Mesendoderm (in vitro differentiated cells): ENCODE results near the gene CRB2.

ENCODE experiments used
- DNase-seq: peaks from one replicate; pipeline ENCODE4 v3.0.0; 2013
- H2AK5ac ChIP-seq: 2 replicates; pipeline ENCODE4 v1.6.1; 2013; ENCODE audit warnings: low read length, inconsistent platforms
- H2BK120ac ChIP-seq: 2 replicates; pipeline ENCODE4 v1.6.1; 2013; ENCODE audit warnings: low read depth, mild to moderate bottlenecking, low read length, moderate library complexity, mixed read lengths
- H2BK15ac ChIP-seq: replicated peaks from 2 replicates; pipeline ENCODE4 v1.6.1; 2013; ENCODE audit warnings: low read depth, mild to moderate bottlenecking, moderate library complexity
- H2BK5ac ChIP-seq: 2 replicates; pipeline ENCODE4 v1.6.1; 2013; ENCODE audit warnings: low read length, inconsistent platforms
- H3K18ac ChIP-seq: 2 replicates; pipeline ENCODE4 v1.6.1; 2013; ENCODE audit warnings: mild to moderate bottlenecking, low read length, mixed read lengths
- H3K23ac ChIP-seq: one replicate; pipeline ENCODE4 v1.6.1; 2013; ENCODE audit warnings: low read length
- H3K27ac ChIP-seq: 2 replicates; pipeline ENCODE4 v1.5.1; 2013; ENCODE audit warnings: low read depth, mild to moderate bottlenecking, inconsistent platforms, low read length, moderate library complexity
- H3K27me3 ChIP-seq: 2 replicates; pipeline ENCODE4 v1.6.1; 2013; ENCODE audit warnings: low read length, control low read depth, mild to moderate bottlenecking, inconsistent platforms; ENCODE audit not compliant: insufficient read depth, poor library complexity
- H3K36me3 ChIP-seq: 2 replicates; pipeline ENCODE4 v1.6.1; 2013; ENCODE audit warnings: low read length, inconsistent platforms; ENCODE audit not compliant: control insufficient read depth, insufficient read depth
- H3K4ac ChIP-seq: one replicate; pipeline ENCODE4 v1.6.1; 2013; ENCODE audit warnings: low read depth, mild to moderate bottlenecking, low read length, moderate library complexity
- H3K4me1 ChIP-seq: 2 replicates; pipeline ENCODE4 v1.6.1; 2013; ENCODE audit warnings: low read depth, low read length, inconsistent platforms; ENCODE audit not compliant: control insufficient read depth
- H3K4me2 ChIP-seq: 2 replicates; pipeline ENCODE4 v1.6.1; 2013; ENCODE audit warnings: low read length
- H3K4me3 ChIP-seq: 2 replicates; pipeline ENCODE4 v1.5.1; 2013; ENCODE audit warnings: mild to moderate bottlenecking, low read length
- H3K56ac ChIP-seq: one replicate; pipeline ENCODE4 v1.6.1; 2013; ENCODE audit warnings: low read length
- H3K79me1 ChIP-seq: 2 replicates; pipeline ENCODE4 v1.6.1; 2013; ENCODE audit warnings: low read length, inconsistent platforms
- H3K79me2 ChIP-seq: 2 replicates; pipeline ENCODE4 v1.6.1; 2013; ENCODE audit warnings: mild to moderate bottlenecking, low read length; ENCODE audit not compliant: control insufficient read depth, insufficient read depth
- H3K9ac ChIP-seq: 2 replicates; pipeline ENCODE4 v1.6.1; 2013; ENCODE audit warnings: low read length, inconsistent platforms
- H4K5ac ChIP-seq: one replicate; pipeline ENCODE4 v1.6.1; 2013; ENCODE audit warnings: low read length
- H4K8ac ChIP-seq: one replicate; pipeline ENCODE4 v1.6.1; 2013; ENCODE audit warnings: low read depth, mild to moderate bottlenecking, control low read depth, low read length, moderate library complexity
- WGBS: extraction: QIAGEN DNeasy Blood & Tissue Kit; methylation state at CpG from one replicate; pipeline ENCODE4 v1.1.7; 2013; ENCODE audit warnings: low lambda C conversion rate, missing lambda C conversion rate; ENCODE audit not compliant: insufficient coverage; ENCODE audit errors: extremely low coverage; 5-methylcytosine and 5-hydroxymethylcytosine counted together

Gene CRB2

GRCh38 chr9:123387686-123388085 lies 31.7 kb downstream of the CRB2 start:
- Histone ChIP-seq H3K4me1 (no peaks in the 10 kb centered on the region), H3K79me1 (no peaks in the 10 kb centered on the region), H3K79me2 (no peaks in the 10 kb centered on the region), H2BK120ac (no peak overlapping the region), H3K18ac (no peak overlapping the region), H2AK5ac (no peak overlapping the region), H4K5ac (no peak overlapping the region), H3K27me3 (no peaks in the 10 kb centered on the region), H3K9ac (no peak overlapping the region), H3K27ac (no peak overlapping the region), H3K56ac (no peak overlapping the region), H3K23ac (no peak overlapping the region), H4K8ac (no peak overlapping the region), H3K4me3 (no peak overlapping the region), H3K4me2 (no peak overlapping the region), H2BK5ac (no peak overlapping the region), H2BK15ac (no peak overlapping the region), H3K36me3 (no peaks in the 10 kb centered on the region), H3K4ac (no peak overlapping the region)
- no peak for DNase-seq
- no CpG with 5 or more reads among the region's 14 CpGs for WGBS

DNA sequence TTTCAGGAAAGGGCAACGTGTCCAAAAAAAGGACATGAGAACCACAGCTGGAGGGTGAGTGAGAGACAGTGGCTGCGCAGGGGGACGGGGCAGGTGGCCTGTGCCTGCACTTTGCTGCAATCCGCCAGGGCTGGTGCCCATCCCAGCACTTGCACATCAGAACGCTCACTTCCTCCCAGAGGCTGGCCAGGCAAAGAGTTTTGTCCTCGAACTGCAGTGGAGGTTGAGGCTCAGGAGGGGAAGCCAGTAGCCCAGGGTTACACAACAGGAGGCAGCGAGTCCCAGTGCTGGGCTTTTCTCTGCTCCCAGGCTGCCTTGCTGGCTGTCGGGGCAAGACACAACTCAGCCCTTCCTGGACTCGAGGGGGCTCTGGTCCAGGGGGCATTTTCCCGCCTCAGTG lies 33.1 kb downstream of the CRB2 start:
- H3K79me2 ChIP-seq: no peaks in the 10 kb centered on the region
- no peak overlapping the region for H3K56ac ChIP-seq
- no peak overlapping the region for H2AK5ac ChIP-seq
- no peak overlapping the region for H3K18ac ChIP-seq
- no peak overlapping the region for H2BK15ac ChIP-seq
- H3K4me1 ChIP-seq: no peaks in the 10 kb centered on the region
- H3K23ac ChIP-seq: no peak overlapping the region
- H3K79me1 ChIP-seq: no peaks in the 10 kb centered on the region
- no peak overlapping the region for H3K27ac ChIP-seq
- H3K4ac ChIP-seq: no peak overlapping the region
- H3K27me3 ChIP-seq: no peaks in the 10 kb centered on the region
- no peak for DNase-seq
- no peak overlapping the region for H3K4me3 ChIP-seq
- H3K9ac ChIP-seq: no peak overlapping the region
- no peaks in the 10 kb centered on the region for H3K36me3 ChIP-seq
- no peak overlapping the region for H4K8ac ChIP-seq
- H4K5ac ChIP-seq: no peak overlapping the region
- WGBS: no CpG with 5 or more reads among the region's 10 CpGs
- H2BK120ac ChIP-seq: no peak overlapping the region
- H3K4me2 ChIP-seq: no peak overlapping the region
- no peak overlapping the region for H2BK5ac ChIP-seq

GRCh38 chr9:123389698-123390097 lies 33.7 kb downstream of the CRB2 start:
- no peaks in the 10 kb centered on the region for H3K79me2 ChIP-seq
- H3K4me3 ChIP-seq: no peak overlapping the region
- no peak overlapping the region for H4K8ac ChIP-seq
- no peak overlapping the region for H2BK15ac ChIP-seq
- H2BK5ac ChIP-seq: no peak overlapping the region
- no CpG with 5 or more reads among the region's 12 CpGs for WGBS
- no peak overlapping the region for H3K27ac ChIP-seq
- no peak overlapping the region for H3K56ac ChIP-seq
- no peak overlapping the region for H4K5ac ChIP-seq
- H3K23ac ChIP-seq: no peak overlapping the region
- H3K18ac ChIP-seq: no peak overlapping the region
- H3K27me3 ChIP-seq: no peaks in the 10 kb centered on the region
- DNase-seq: no peak
- no peaks in the 10 kb centered on the region for H3K36me3 ChIP-seq
- H2AK5ac ChIP-seq: no peak overlapping the region
- H3K4me2 ChIP-seq: no peak overlapping the region
- no peak overlapping the region for H2BK120ac ChIP-seq
- no peaks in the 10 kb centered on the region for H3K79me1 ChIP-seq
- H3K4me1 ChIP-seq: peaks cover 3% of the 10 kb centered on the region
- no peak overlapping the region for H3K4ac ChIP-seq
- no peak overlapping the region for H3K9ac ChIP-seq

GRCh38 chr9:123390337-123391135 lies 34.5 kb downstream of the CRB2 start:
- Histone ChIP-seq H3K4me2 (no peak overlapping the region), H2AK5ac (no peak overlapping the region), H4K5ac (no peak overlapping the region), H3K4me3 (no peak overlapping the region), H3K56ac (no peak overlapping the region), H3K4me1 (peaks cover 6% of the 10 kb centered on the region), H3K18ac (no peak overlapping the region), H3K27ac (no peak overlapping the region), H3K79me1 (no peaks in the 10 kb centered on the region), H2BK5ac (no peak overlapping the region), H3K79me2 (no peaks in the 10 kb centered on the region), H2BK120ac (no peak overlapping the region), H3K4ac (no peak overlapping the region), H3K36me3 (no peaks in the 10 kb centered on the region), H3K23ac (no peak overlapping the region), H3K9ac (no peak overlapping the region), H3K27me3 (no peaks in the 10 kb centered on the region), H2BK15ac (no peak overlapping the region), H4K8ac (no peak overlapping the region)
- DNase-seq: no peak
- no CpG with 5 or more reads among the region's 23 CpGs for WGBS

DNA sequence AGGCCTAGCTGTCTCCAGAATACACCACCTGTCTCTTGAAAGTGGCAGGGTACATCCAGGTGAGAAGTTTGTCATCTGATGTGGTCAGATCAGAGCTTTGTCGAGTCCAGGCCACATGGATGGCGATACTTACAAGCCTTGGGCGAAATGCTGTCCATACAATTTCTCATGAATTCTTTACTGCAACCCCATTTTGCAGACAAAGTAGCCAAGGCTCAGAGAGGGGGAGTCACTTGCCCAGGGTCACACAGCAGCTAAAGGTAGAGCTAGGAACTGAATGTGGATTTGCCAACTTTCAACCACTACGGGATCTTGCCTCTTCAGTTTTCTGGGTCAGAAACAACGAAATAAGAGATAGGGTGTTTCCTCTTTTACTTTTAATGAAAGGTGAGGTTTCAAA lies 35.2 kb downstream of the CRB2 start:
- Histone ChIP-seq H3K79me2 (no peaks in the 10 kb centered on the region), H4K8ac (no peak overlapping the region), H3K4ac (no peak overlapping the region), H2AK5ac (no peak overlapping the region), H3K4me2 (no peak overlapping the region), H2BK5ac (no peak overlapping the region), H3K27ac (no peak overlapping the region), H2BK120ac (no peak overlapping the region), H3K4me1 (peaks cover 10% of the 10 kb centered on the region), H3K79me1 (no peaks in the 10 kb centered on the region), H3K18ac (no peak overlapping the region), H3K9ac (no peak overlapping the region), H3K36me3 (no peaks in the 10 kb centered on the region), H3K27me3 (no peaks in the 10 kb centered on the region), H3K4me3 (no peak overlapping the region), H3K23ac (no peak overlapping the region), H4K5ac (no peak overlapping the region), H2BK15ac (no peak overlapping the region), H3K56ac (no peak overlapping the region)
- DNase-seq: no peak
- no CpG with 5 or more reads among the region's 5 CpGs for WGBS

DNA sequence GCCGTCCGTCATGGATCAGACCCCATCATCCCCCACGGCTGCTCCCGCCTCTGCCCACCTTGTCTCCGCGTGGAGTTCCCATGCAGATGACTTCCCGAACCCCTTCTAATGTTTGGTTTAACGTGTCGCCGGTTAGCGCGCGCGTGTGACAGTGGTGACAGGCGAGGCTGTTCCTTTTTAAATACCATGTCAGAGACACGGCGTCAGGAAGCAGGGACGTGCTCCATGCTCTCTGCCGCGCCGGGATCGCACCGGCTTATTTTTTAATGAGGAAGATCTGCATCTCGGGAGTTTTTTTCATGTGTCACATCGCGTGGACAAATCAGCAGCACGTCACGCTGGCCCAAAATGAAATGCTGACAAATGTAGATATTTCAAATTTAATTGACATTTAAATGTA lies 35.9 kb downstream of the CRB2 start:
- no peaks in the 10 kb centered on the region for H3K36me3 ChIP-seq
- no peak for DNase-seq
- H3K27me3 ChIP-seq: no peaks in the 10 kb centered on the region
- no CpG with 5 or more reads among the region's 28 CpGs for WGBS
- no peak overlapping the region for H2BK120ac ChIP-seq
- no peak overlapping the region for H3K4me3 ChIP-seq
- no peak overlapping the region for H3K23ac ChIP-seq
- H3K27ac ChIP-seq: no peak overlapping the region
- H3K9ac ChIP-seq: no peak overlapping the region
- H3K4me1 ChIP-seq: peaks cover 10% of the 10 kb centered on the region
- no peaks in the 10 kb centered on the region for H3K79me1 ChIP-seq
- no peak overlapping the region for H2BK15ac ChIP-seq
- no peak overlapping the region for H3K56ac ChIP-seq
- H3K18ac ChIP-seq: no peak overlapping the region
- no peak overlapping the region for H3K4ac ChIP-seq
- H4K5ac ChIP-seq: no peak overlapping the region
- no peak overlapping the region for H2BK5ac ChIP-seq
- H3K4me2 ChIP-seq: no peak overlapping the region
- H4K8ac ChIP-seq: no peak overlapping the region
- H3K79me2 ChIP-seq: no peaks in the 10 kb centered on the region
- H2AK5ac ChIP-seq: no peak overlapping the region
